CD4-positive, CD25-positive, alpha-beta regulatory T cell (primary cell): Measurements from ENCODE around the gene HGS. TPM values are rescaled to one million over a fixed set of nuclear protein-coding genes. Genes with fewer than 3 reads are reported as not detected.
A peak's percentile ranks its signal among the peaks of the same experiment; 100 is the strongest.

Experiments
- ATAC-seq, 2 donors: fragments of 150-1000 bp; cut with Tn5 transposase; one replicate each; pipeline ENCODE4 v1.10.0; 2021; ENCODE audit warnings: low read depth in 2 of 2, moderate number of reproducible peaks in 2 of 2, moderate library complexity in 1 of 2
- DNase-seq, 3 donors: peaks; one replicate each; pipeline versions ENCODE4 v3.0.0 to v3.0.0-alpha.2; 2012 to 2022; ENCODE audit warnings: mixed read lengths in 1 of 3
- H3K27ac ChIP-seq: one replicate; pipeline ENCODE4 v1.7.0; 2013; ENCODE audit warnings: mild to moderate bottlenecking, low read length; ENCODE audit not compliant: insufficient read depth, poor library complexity, severe bottlenecking
- H3K27me3 ChIP-seq: one replicate; pipeline ENCODE4 v1.7.0; 2013; ENCODE audit warnings: low read length; ENCODE audit not compliant: control insufficient read depth, insufficient read depth
- H3K36me3 ChIP-seq: one replicate; pipeline ENCODE4 v1.7.0; 2013; ENCODE audit warnings: mild to moderate bottlenecking, low read length, moderate library complexity; ENCODE audit not compliant: control insufficient read depth, insufficient read depth
- H3K4me1 ChIP-seq: 2 replicates; pipeline ENCODE4 v1.7.0; 2013; ENCODE audit warnings: mild to moderate bottlenecking, low read length; ENCODE audit not compliant: insufficient read depth, control insufficient read depth, poor library complexity, severe bottlenecking
- H3K4me3 ChIP-seq: one replicate; pipeline ENCODE4 v1.7.0; 2013; ENCODE audit warnings: low read depth, mild to moderate bottlenecking, low read length, moderate library complexity
- H3K9me3 ChIP-seq, 2 experiments: 1 replicate in 1 of 2; 2 replicates in 1 of 2; pipeline ENCODE4 v1.7.0; 2013; ENCODE audit warnings: low read length in 2 of 2, mild to moderate bottlenecking in 1 of 2, moderate library complexity in 1 of 2; ENCODE audit not compliant: control insufficient read depth in 2 of 2
- H3K27ac Mint-ChIP-seq, 3 donors: one replicate each; pipeline ENCODE4 v1.8.0; 2020 to 2022; ENCODE audit warnings: mild to moderate bottlenecking in 3 of 3, mixed read lengths in 3 of 3, moderate library complexity in 2 of 3
- H3K27me3 Mint-ChIP-seq: one replicate; pipeline ENCODE4 v1.8.0; 2022; ENCODE audit warnings: mild to moderate bottlenecking, mixed read lengths
- H3K36me3 Mint-ChIP-seq: one replicate; pipeline ENCODE4 v1.8.0; 2020; ENCODE audit warnings: mixed read lengths
- H3K4me1 Mint-ChIP-seq, 4 donors: one replicate each; pipeline ENCODE4 v1.8.0; 2020 to 2022; ENCODE audit warnings: mixed read lengths in 4 of 4, mild to moderate bottlenecking in 1 of 4
- H3K4me3 Mint-ChIP-seq, 4 donors: one replicate each; pipeline ENCODE4 v1.8.0; 2020 to 2022; ENCODE audit warnings: mild to moderate bottlenecking in 4 of 4, mixed read lengths in 4 of 4, moderate library complexity in 3 of 4
- H3K9me3 Mint-ChIP-seq, 7 donors: one replicate each; pipeline ENCODE4 v1.8.0; 2020 to 2022; ENCODE audit warnings: mixed read lengths in 7 of 7, mild to moderate bottlenecking in 3 of 7, moderate library complexity in 2 of 7
- polyA plus RNA-seq, 4 donors: library from polyadenylated mRNA; unstranded; fragments of 300-500 nt; fragmentation: Illumina TruSeq; gene quantifications; one replicate each; pipeline ENCODE4 v1.2.3, GENCODE V29; 2021
- total RNA-seq: library from RNA; stranded (reverse); gene quantifications from one replicate; pipeline ENCODE4 v1.2.3, GENCODE V29; 2022

Gene HGS
- total and polyA plus RNA-seq, 5 donors from 2014 or later, result 23.4 to 148 (median 29.6) TPM

- Mint-ChIP-seq H3K4me3 (no peak overlapping the region), H3K27me3 (no peaks in the 10 kb centered on the region), H3K36me3 (no peaks in the 10 kb centered on the region), H3K9me3 (peaks cover 0 to 1% (median 0%) of the 10 kb centered on the region in 7 donors), H3K27ac (no peak overlapping the region), H3K4me1 (peaks cover 0 to 13% (median 4%) of the 10 kb centered on the region in 4 donors)
- Histone ChIP-seq H3K27ac (no peak overlapping the region), H3K9me3 (no peaks in the 10 kb centered on the region), H3K4me1 (peaks cover 20% of the 10 kb centered on the region), H3K4me3 (no peak overlapping the region), H3K27me3 (no peaks in the 10 kb centered on the region), H3K36me3 (no peaks in the 10 kb centered on the region)
- no peak for ATAC-seq
- no peak for DNase-seq
These were observed 32.3 kb downstream of the HGS start for GRCh38 chr17:81715872-81716673.

GRCh38 chr17:81716674-81716996 is 32.8 kb downstream of the HGS start:
- peaks cover 0 to 10% (median 4%) of the 10 kb centered on the region in 4 donors for H3K4me1 Mint-ChIP-seq
- H3K36me3 Mint-ChIP-seq, result no peaks in the 10 kb centered on the region
- H3K4me3 ChIP-seq, result no peak overlapping the region
- ATAC-seq (no peak), DNase-seq (no peak)
- H3K9me3 Mint-ChIP-seq, result peaks cover 0 to 1% (median 0%) of the 10 kb centered on the region in 7 donors
- H3K27me3 Mint-ChIP-seq, result no peaks in the 10 kb centered on the region
- no peaks in the 10 kb centered on the region for H3K27me3 ChIP-seq
- peaks cover 15% of the 10 kb centered on the region for H3K4me1 ChIP-seq
- no peak overlapping the region for H3K27ac Mint-ChIP-seq
- H3K36me3 ChIP-seq, result no peaks in the 10 kb centered on the region
- H3K9me3 ChIP-seq, result no peaks in the 10 kb centered on the region
- no peak overlapping the region for H3K27ac ChIP-seq
- H3K4me3 Mint-ChIP-seq, result no peak overlapping the region

GRCh38 chr17:81717049-81717765 is 33.4 kb downstream of the HGS start:
- DNase-seq (no peak), ATAC-seq (no peak)
- Histone ChIP-seq H3K27ac (no peak overlapping the region), H3K4me1 (peaks cover 13% of the 10 kb centered on the region), H3K9me3 (no peaks in the 10 kb centered on the region), H3K36me3 (no peaks in the 10 kb centered on the region), H3K4me3 (no peak overlapping the region), H3K27me3 (no peaks in the 10 kb centered on the region)
- Mint-ChIP-seq H3K4me3 (no peak overlapping the region), H3K36me3 (no peaks in the 10 kb centered on the region), H3K27ac (no peak overlapping the region), H3K27me3 (no peaks in the 10 kb centered on the region), H3K9me3 (peaks cover 0 to 1% (median 0%) of the 10 kb centered on the region in 7 donors), H3K4me1 (peaks cover 0 to 10% (median 4%) of the 10 kb centered on the region in 4 donors)

GRCh38 chr17:81717766-81718089 is 33.9 kb downstream of the HGS start:
- DNase-seq (no peak), ATAC-seq (no peak)
- no peak overlapping the region for H3K27ac Mint-ChIP-seq
- Histone ChIP-seq H3K36me3 (no peaks in the 10 kb centered on the region), H3K27me3 (no peaks in the 10 kb centered on the region), H3K4me3 (no peak overlapping the region), H3K4me1 (peaks cover 10% of the 10 kb centered on the region), H3K27ac (no peak overlapping the region), H3K9me3 (no peaks in the 10 kb centered on the region)
- no peaks in the 10 kb centered on the region for H3K27me3 Mint-ChIP-seq
- no peaks in the 10 kb centered on the region for H3K36me3 Mint-ChIP-seq
- peak overlapping the region in 1 of 4 donors; percentile 3 for H3K4me3 Mint-ChIP-seq
- peaks cover 0 to 1% (median 0%) of the 10 kb centered on the region in 7 donors for H3K9me3 Mint-ChIP-seq
- H3K4me1 Mint-ChIP-seq, result peaks cover 0 to 8% (median 3%) of the 10 kb centered on the region in 4 donors

GRCh38 chr17:81719410-81720266 is 35.8 kb downstream of the HGS start:
- Histone ChIP-seq H3K36me3 (no peaks in the 10 kb centered on the region), H3K9me3 (no peaks in the 10 kb centered on the region), H3K27ac (no peak overlapping the region), H3K27me3 (no peaks in the 10 kb centered on the region), H3K4me3 (no peak overlapping the region), H3K4me1 (no peaks in the 10 kb centered on the region)
- ATAC-seq, result no peak
- H3K4me1 Mint-ChIP-seq, result no peaks in the 10 kb centered on the region
- no peak for DNase-seq
- no peak overlapping the region for H3K27ac Mint-ChIP-seq
- peaks cover 0 to 1% (median 0%) of the 10 kb centered on the region in 7 donors for H3K9me3 Mint-ChIP-seq
- no peaks in the 10 kb centered on the region for H3K36me3 Mint-ChIP-seq
- no peak overlapping the region for H3K4me3 Mint-ChIP-seq
- H3K27me3 Mint-ChIP-seq, result peaks cover 8% of the 10 kb centered on the region

GRCh38 chr17:81720267-81721071 is 36.7 kb downstream of the HGS start:
- ATAC-seq (no peak), DNase-seq (no peak)
- peaks cover 8% of the 10 kb centered on the region for H3K27me3 Mint-ChIP-seq
- no peak overlapping the region for H3K27ac ChIP-seq
- no peak overlapping the region for H3K4me3 Mint-ChIP-seq
- no peaks in the 10 kb centered on the region for H3K9me3 ChIP-seq
- no peaks in the 10 kb centered on the region for H3K36me3 Mint-ChIP-seq
- peaks cover 0 to 1% (median 0%) of the 10 kb centered on the region in 7 donors for H3K9me3 Mint-ChIP-seq
- H3K27me3 ChIP-seq, result no peaks in the 10 kb centered on the region
- no peaks in the 10 kb centered on the region for H3K36me3 ChIP-seq
- H3K4me3 ChIP-seq, result no peak overlapping the region
- no peak overlapping the region for H3K27ac Mint-ChIP-seq
- no peaks in the 10 kb centered on the region for H3K4me1 ChIP-seq
- no peaks in the 10 kb centered on the region for H3K4me1 Mint-ChIP-seq
